ENCODE results near the gene NLN.
"Not testable (repeated sequence)": the region's sequence is repeated elsewhere in the genome, so short reads cannot be mapped to it uniquely, and the experiment has no call there.

Gene NLN

GRCh38 chr5:65840071-65840470, 118.1 kb downstream of the NLN start:
- Histone ChIP-seq H3K27ac (ENCODE audit: low read length) (no peak overlapping the region), H3K4me3 (ENCODE audit: low read length) (no peak overlapping the region), H3K27me3 (ENCODE audit: insufficient read depth, low read length) (no peaks in the 10 kb centered on the region), H3K9me3 (ENCODE audit: insufficient read depth, low read depth, low read length) (no peaks in the 10 kb centered on the region), H3K9ac (ENCODE audit: low read depth, low read length) (no peak overlapping the region), H3K36me3 (ENCODE audit: insufficient read depth, low read depth, low read length) (no peaks in the 10 kb centered on the region), H3K4me1 (ENCODE audit: insufficient read depth, low read length) (no peaks in the 10 kb centered on the region)

GRCh38 chr5:65844763-65845162, 122.8 kb downstream of the NLN start:
- not testable (repeated sequence) for H3K9me3 ChIP-seq (ENCODE audit: insufficient read depth, low read depth, low read length); H3K36me3 ChIP-seq (ENCODE audit: insufficient read depth, low read depth, low read length); H3K4me3 ChIP-seq (ENCODE audit: low read length); H3K27ac ChIP-seq (ENCODE audit: low read length); H3K4me1 ChIP-seq (ENCODE audit: insufficient read depth, low read length); H3K27me3 ChIP-seq (ENCODE audit: insufficient read depth, low read length); H3K9ac ChIP-seq (ENCODE audit: low read depth, low read length)

GRCh38 chr5:65846101-65846500, 124.1 kb downstream of the NLN start:
- no peak overlapping the region for H3K4me3 ChIP-seq (ENCODE audit: low read length)
- H3K9me3 ChIP-seq (ENCODE audit: insufficient read depth, low read depth, low read length), result no peaks in the 10 kb centered on the region
- no peaks in the 10 kb centered on the region for H3K4me1 ChIP-seq (ENCODE audit: insufficient read depth, low read length)
- H3K36me3 ChIP-seq (ENCODE audit: insufficient read depth, low read depth, low read length), result no peaks in the 10 kb centered on the region
- H3K27me3 ChIP-seq (ENCODE audit: insufficient read depth, low read length), result no peaks in the 10 kb centered on the region
- no peak overlapping the region for H3K27ac ChIP-seq (ENCODE audit: low read length)
- no peak overlapping the region for H3K9ac ChIP-seq (ENCODE audit: low read depth, low read length)

GRCh38 chr5:65847019-65847418, 125.0 kb downstream of the NLN start:
- H3K4me3 ChIP-seq (ENCODE audit: low read length); H3K9me3 ChIP-seq (ENCODE audit: insufficient read depth, low read depth, low read length); H3K27me3 ChIP-seq (ENCODE audit: insufficient read depth, low read length); H3K9ac ChIP-seq (ENCODE audit: low read depth, low read length); H3K27ac ChIP-seq (ENCODE audit: low read length); H3K4me1 ChIP-seq (ENCODE audit: insufficient read depth, low read length); H3K36me3 ChIP-seq (ENCODE audit: insufficient read depth, low read depth, low read length): not testable (repeated sequence)

GRCh38 chr5:65849918-65850317, 127.9 kb downstream of the NLN start:
- not testable (repeated sequence) for H3K4me1 ChIP-seq (ENCODE audit: insufficient read depth, low read length)

GRCh38 chr5:65854925-65855324, 132.9 kb downstream of the NLN start:
- Histone ChIP-seq H3K4me3 (ENCODE audit: low read length) (no peak overlapping the region), H3K9me3 (ENCODE audit: insufficient read depth, low read depth, low read length) (no peaks in the 10 kb centered on the region), H3K27ac (ENCODE audit: low read length) (no peak overlapping the region), H3K4me1 (ENCODE audit: insufficient read depth, low read length) (no peaks in the 10 kb centered on the region), H3K36me3 (ENCODE audit: insufficient read depth, low read depth, low read length) (no peaks in the 10 kb centered on the region), H3K9ac (ENCODE audit: low read depth, low read length) (no peak overlapping the region), H3K27me3 (ENCODE audit: insufficient read depth, low read length) (no peaks in the 10 kb centered on the region)

More at GRCh38 chr5:65849918-65850317, 127.9 kb downstream of the NLN start:
- H3K9ac ChIP-seq (ENCODE audit: low read depth, low read length); H3K27me3 ChIP-seq (ENCODE audit: insufficient read depth, low read length); H3K36me3 ChIP-seq (ENCODE audit: insufficient read depth, low read depth, low read length); H3K27ac ChIP-seq (ENCODE audit: low read length); H3K9me3 ChIP-seq (ENCODE audit: insufficient read depth, low read depth, low read length); H3K4me3 ChIP-seq (ENCODE audit: low read length): not testable (repeated sequence)

- no peak overlapping the region for H3K27ac ChIP-seq (ENCODE audit: low read length)
These were observed 133.8 kb downstream of the NLN start for GRCh38 chr5:65855766-65856315.

GRCh38 chr5:65856520-65856919, 134.5 kb downstream of the NLN start:
- H3K27me3 ChIP-seq (ENCODE audit: insufficient read depth, low read length), result no peaks in the 10 kb centered on the region
- H3K9me3 ChIP-seq (ENCODE audit: insufficient read depth, low read depth, low read length), result no peaks in the 10 kb centered on the region
- H3K27ac ChIP-seq (ENCODE audit: low read length), result no peak overlapping the region
- no peaks in the 10 kb centered on the region for H3K36me3 ChIP-seq (ENCODE audit: insufficient read depth, low read depth, low read length)
- no peaks in the 10 kb centered on the region for H3K4me1 ChIP-seq (ENCODE audit: insufficient read depth, low read length)
- no peak overlapping the region for H3K4me3 ChIP-seq (ENCODE audit: low read length)
- no peak overlapping the region for H3K9ac ChIP-seq (ENCODE audit: low read depth, low read length)

More at GRCh38 chr5:65855766-65856315, 133.8 kb downstream of the NLN start:
- Histone ChIP-seq H3K36me3 (ENCODE audit: insufficient read depth, low read depth, low read length) (no peaks in the 10 kb centered on the region), H3K9me3 (ENCODE audit: insufficient read depth, low read depth, low read length) (no peaks in the 10 kb centered on the region), H3K4me1 (ENCODE audit: insufficient read depth, low read length) (no peaks in the 10 kb centered on the region), H3K4me3 (ENCODE audit: low read length) (no peak overlapping the region), H3K9ac (ENCODE audit: low read depth, low read length) (no peak overlapping the region), H3K27me3 (ENCODE audit: insufficient read depth, low read length) (no peaks in the 10 kb centered on the region)

- H3K9me3 ChIP-seq (ENCODE audit: insufficient read depth, low read depth, low read length), result no peaks in the 10 kb centered on the region
- no peaks in the 10 kb centered on the region for H3K27me3 ChIP-seq (ENCODE audit: insufficient read depth, low read length)
- H3K27ac ChIP-seq (ENCODE audit: low read length), result no peak overlapping the region
- no peak overlapping the region for H3K9ac ChIP-seq (ENCODE audit: low read depth, low read length)
- no peaks in the 10 kb centered on the region for H3K4me1 ChIP-seq (ENCODE audit: insufficient read depth, low read length)
- H3K36me3 ChIP-seq (ENCODE audit: insufficient read depth, low read depth, low read length), result no peaks in the 10 kb centered on the region
- H3K4me3 ChIP-seq (ENCODE audit: low read length), result no peak overlapping the region
These were observed 136.3 kb downstream of the NLN start for GRCh38 chr5:65858316-65858715.

- Histone ChIP-seq H3K27me3 (ENCODE audit: insufficient read depth, low read length) (no peaks in the 10 kb centered on the region), H3K4me3 (ENCODE audit: low read length) (no peak overlapping the region), H3K4me1 (ENCODE audit: insufficient read depth, low read length) (no peaks in the 10 kb centered on the region), H3K9ac (ENCODE audit: low read depth, low read length) (no peak overlapping the region), H3K36me3 (ENCODE audit: insufficient read depth, low read depth, low read length) (no peaks in the 10 kb centered on the region), H3K9me3 (ENCODE audit: insufficient read depth, low read depth, low read length) (no peaks in the 10 kb centered on the region), H3K27ac (ENCODE audit: low read length) (no peak overlapping the region)
These were observed 139.8 kb downstream of the NLN start for GRCh38 chr5:65861830-65862241.

- Histone ChIP-seq H3K9ac (ENCODE audit: low read depth, low read length) (no peak overlapping the region), H3K36me3 (ENCODE audit: insufficient read depth, low read depth, low read length) (no peaks in the 10 kb centered on the region), H3K9me3 (ENCODE audit: insufficient read depth, low read depth, low read length) (no peaks in the 10 kb centered on the region), H3K27ac (ENCODE audit: low read length) (no peak overlapping the region), H3K4me3 (ENCODE audit: low read length) (no peak overlapping the region), H3K4me1 (ENCODE audit: insufficient read depth, low read length) (no peaks in the 10 kb centered on the region), H3K27me3 (ENCODE audit: insufficient read depth, low read length) (no peaks in the 10 kb centered on the region)
These were observed 140.4 kb downstream of the NLN start for GRCh38 chr5:65862384-65862783.

- H3K27me3 ChIP-seq (ENCODE audit: insufficient read depth, low read length), result no peaks in the 10 kb centered on the region
- no peak overlapping the region for H3K27ac ChIP-seq (ENCODE audit: low read length)
- no peaks in the 10 kb centered on the region for H3K36me3 ChIP-seq (ENCODE audit: insufficient read depth, low read depth, low read length)
- no peak overlapping the region for H3K4me3 ChIP-seq (ENCODE audit: low read length)
- H3K9me3 ChIP-seq (ENCODE audit: insufficient read depth, low read depth, low read length), result no peaks in the 10 kb centered on the region
- H3K4me1 ChIP-seq (ENCODE audit: insufficient read depth, low read length), result no peaks in the 10 kb centered on the region
- H3K9ac ChIP-seq (ENCODE audit: low read depth, low read length), result no peak overlapping the region
These were observed 141.7 kb downstream of the NLN start for GRCh38 chr5:65863747-65864146.
